Mucosa of rectum (tissue), 2 donors: ENCODE data around the gene SWAP70.

ENCODE experiments used
- H3K27ac ChIP-seq, 2 donors: one replicate each; pipeline ENCODE4 v1.7.0; 2013; ENCODE audit warnings: inconsistent platforms in 2 of 2, low read depth in 2 of 2, low read length in 2 of 2
- H3K27me3 ChIP-seq, 2 donors: one replicate each; pipeline ENCODE4 v1.7.0; 2013; ENCODE audit warnings: low read length in 2 of 2; ENCODE audit not compliant: control insufficient read depth in 2 of 2, insufficient read depth in 2 of 2
- H3K36me3 ChIP-seq, 2 donors: one replicate each; pipeline ENCODE4 v1.7.0; 2013; ENCODE audit warnings: low read length in 2 of 2; ENCODE audit not compliant: control insufficient read depth in 2 of 2, insufficient read depth in 2 of 2
- H3K4me1 ChIP-seq, 2 donors: one replicate each; pipeline ENCODE4 v1.7.0; 2013; ENCODE audit warnings: low read length in 2 of 2, mild to moderate bottlenecking in 1 of 2; ENCODE audit not compliant: control insufficient read depth in 2 of 2, insufficient read depth in 2 of 2
- H3K4me3 ChIP-seq, 2 donors: one replicate each; pipeline ENCODE4 v1.7.0; 2013; ENCODE audit warnings: low read length in 2 of 2
- H3K9ac ChIP-seq, 2 donors: one replicate each; pipeline ENCODE4 v1.7.0; 2013; ENCODE audit warnings: low read length in 2 of 2, low read depth in 1 of 2, mild to moderate bottlenecking in 1 of 2
- H3K9me3 ChIP-seq, 2 donors: one replicate each; pipeline ENCODE4 v1.7.0; 2013; ENCODE audit warnings: low read length in 2 of 2; ENCODE audit not compliant: control insufficient read depth in 2 of 2
- donor health status: healthy.
- donor health status: Normal muscosa, but diverticular disease.

SWAP70 gene

GRCh38 chr11:9645881-9646280, 18.0 kb upstream of the SWAP70 start:
- Histone ChIP-seq H3K27ac (no peak overlapping the region), H3K36me3 (no peaks in the 10 kb centered on the region), H3K9me3 (no peaks in the 10 kb centered on the region), H3K4me1 (no peaks in the 10 kb centered on the region), H3K4me3 (no peak overlapping the region), H3K9ac (no peak overlapping the region), H3K27me3 (no peaks in the 10 kb centered on the region)

DNA sequence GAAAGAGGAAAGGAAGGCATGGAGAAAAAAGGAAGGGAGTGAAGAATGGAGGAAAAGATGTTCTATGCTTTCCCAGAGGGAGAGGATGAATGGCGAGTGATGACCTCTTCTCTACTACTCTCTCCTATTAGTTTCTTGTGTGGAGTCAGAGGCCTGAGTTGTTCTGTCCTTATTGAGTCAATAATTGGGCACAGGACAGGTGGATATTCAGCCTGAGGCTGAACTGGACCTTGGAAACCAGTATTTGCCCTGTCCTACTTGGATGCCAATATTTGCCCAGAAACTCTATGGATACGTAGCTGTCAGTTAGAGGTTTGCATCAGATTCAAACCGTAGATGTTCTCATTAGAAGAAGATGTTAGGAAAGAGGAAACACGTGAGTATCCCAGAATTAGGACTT, 17.6 kb upstream of the SWAP70 start:
- H3K36me3 ChIP-seq: no peaks in the 10 kb centered on the region

DNA sequence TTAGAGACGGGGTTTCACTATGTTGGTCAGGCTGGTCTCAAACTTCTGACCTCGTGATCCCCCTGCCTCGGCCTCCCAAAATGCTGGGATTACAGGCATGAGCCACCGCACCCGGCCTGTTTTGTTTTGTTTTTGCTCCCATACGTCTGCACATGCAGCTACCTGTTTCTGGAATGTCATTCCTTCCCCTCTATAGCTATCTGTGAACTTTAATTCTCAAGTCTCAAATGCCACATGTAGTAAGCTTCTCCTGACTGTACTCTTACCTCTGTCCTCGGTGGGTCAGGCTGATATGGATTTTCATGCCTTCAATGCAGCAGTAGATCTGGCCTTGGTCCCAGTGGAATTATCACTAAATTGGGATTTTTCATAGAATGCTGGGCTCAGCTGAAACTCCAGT, 12.4 kb upstream of the SWAP70 start:
- Histone ChIP-seq H3K4me3 (no peak overlapping the region), H3K27ac (no peak overlapping the region), H3K36me3 (no peaks in the 10 kb centered on the region), H3K4me1 (no peaks in the 10 kb centered on the region), H3K9me3 (no peaks in the 10 kb centered on the region), H3K9ac (no peak overlapping the region), H3K27me3 (no peaks in the 10 kb centered on the region)

More for the DNA sequence above, 17.6 kb upstream of the SWAP70 start:
- H3K4me3 ChIP-seq: no peak overlapping the region
- H3K4me1 ChIP-seq: no peaks in the 10 kb centered on the region
- H3K27ac ChIP-seq: no peak overlapping the region
- H3K27me3 ChIP-seq: no peaks in the 10 kb centered on the region
- no peak overlapping the region for H3K9ac ChIP-seq
- H3K9me3 ChIP-seq: no peaks in the 10 kb centered on the region

DNA sequence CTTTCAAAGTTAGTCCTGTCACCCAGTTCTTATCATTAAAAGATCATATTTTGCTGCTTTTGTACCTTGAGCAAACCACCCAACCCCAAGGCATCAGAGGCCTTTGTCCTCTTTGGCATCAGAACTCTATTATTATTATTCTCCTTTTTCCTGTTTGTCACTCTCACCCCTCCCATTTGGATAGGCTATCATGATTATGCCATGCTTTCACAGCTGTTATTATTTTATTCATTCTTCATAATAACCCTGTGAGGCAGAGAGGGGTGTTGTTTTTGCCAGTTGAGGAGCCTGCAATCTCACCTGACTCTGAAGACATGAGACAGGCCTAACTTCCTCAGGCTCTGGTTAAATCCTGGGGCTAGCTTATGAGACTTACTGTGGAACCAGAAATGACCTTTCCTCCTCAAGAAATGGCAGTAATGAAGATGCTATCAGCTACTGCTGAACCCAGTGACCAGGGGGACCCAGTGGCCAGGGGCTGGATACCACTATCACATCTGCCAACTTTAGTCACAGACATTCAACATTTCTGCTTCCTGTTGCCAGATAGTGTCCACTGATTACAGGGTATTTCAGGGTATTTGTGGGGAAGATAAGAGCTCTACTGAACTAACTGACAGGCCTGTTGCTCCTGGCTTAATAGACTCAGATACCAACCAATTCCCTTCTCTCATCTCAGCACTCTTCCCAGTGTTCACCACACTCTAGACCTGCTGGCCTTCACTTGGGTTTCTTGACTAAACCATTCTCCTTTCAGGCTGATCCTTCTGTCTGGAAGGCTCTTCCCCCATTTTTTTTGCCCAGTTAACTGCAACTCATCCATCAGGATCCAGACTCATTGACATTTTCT, 11.8 kb upstream of the SWAP70 start:
- no peak overlapping the region for H3K4me3 ChIP-seq
- H3K9me3 ChIP-seq: no peaks in the 10 kb centered on the region
- no peak overlapping the region for H3K27ac ChIP-seq
- H3K27me3 ChIP-seq: no peaks in the 10 kb centered on the region
- H3K9ac ChIP-seq: no peak overlapping the region
- no peaks in the 10 kb centered on the region for H3K4me1 ChIP-seq
- no peaks in the 10 kb centered on the region for H3K36me3 ChIP-seq

GRCh38 chr11:9653871-9654270, 10.0 kb upstream of the SWAP70 start:
- Histone ChIP-seq H3K9ac (no peak overlapping the region), H3K36me3 (no peaks in the 10 kb centered on the region), H3K4me3 (no peak overlapping the region), H3K9me3 (no peaks in the 10 kb centered on the region), H3K27me3 (no peaks in the 10 kb centered on the region), H3K27ac (no peak overlapping the region), H3K4me1 (no peaks in the 10 kb centered on the region)

- Histone ChIP-seq H3K4me1 (no peaks in the 10 kb centered on the region), H3K27ac (no peak overlapping the region), H3K9ac (no peak overlapping the region), H3K9me3 (no peaks in the 10 kb centered on the region), H3K4me3 (no peak overlapping the region), H3K27me3 (no peaks in the 10 kb centered on the region), H3K36me3 (no peaks in the 10 kb centered on the region)
Observed at GRCh38 chr11:9656864-9657263, 7.0 kb upstream of the SWAP70 start.

DNA sequence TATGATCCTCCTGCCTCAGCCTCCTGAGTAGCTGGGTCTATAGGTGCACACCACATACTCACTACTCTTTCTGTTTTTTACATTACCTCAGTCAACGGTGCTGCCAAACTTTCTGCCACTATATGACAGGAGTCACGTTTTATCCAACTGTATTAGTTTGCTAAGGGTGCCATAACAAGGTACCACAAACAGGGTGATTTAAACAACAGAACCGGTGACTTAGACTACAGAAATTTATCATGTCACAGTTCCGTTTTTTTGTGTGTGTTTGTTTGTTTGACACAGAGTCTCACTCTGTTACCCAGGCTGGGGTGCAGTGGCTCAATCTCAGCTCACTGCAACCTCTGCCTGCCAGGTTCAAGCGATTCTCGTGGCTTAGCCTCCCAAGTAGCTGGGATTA, 6.3 kb upstream of the SWAP70 start:
- Histone ChIP-seq H3K27me3 (peaks cover 0 to 3% of the 10 kb centered on the region in 2 donors), H3K9me3 (no peaks in the 10 kb centered on the region), H3K4me3 (no peak overlapping the region), H3K27ac (no peak overlapping the region), H3K4me1 (no peaks in the 10 kb centered on the region), H3K9ac (no peak overlapping the region), H3K36me3 (no peaks in the 10 kb centered on the region)

GRCh38 chr11:9660886-9661285, 3.0 kb upstream of the SWAP70 start:
- peaks cover 3 to 11% of the 10 kb centered on the region in 2 donors for H3K4me1 ChIP-seq

DNA sequence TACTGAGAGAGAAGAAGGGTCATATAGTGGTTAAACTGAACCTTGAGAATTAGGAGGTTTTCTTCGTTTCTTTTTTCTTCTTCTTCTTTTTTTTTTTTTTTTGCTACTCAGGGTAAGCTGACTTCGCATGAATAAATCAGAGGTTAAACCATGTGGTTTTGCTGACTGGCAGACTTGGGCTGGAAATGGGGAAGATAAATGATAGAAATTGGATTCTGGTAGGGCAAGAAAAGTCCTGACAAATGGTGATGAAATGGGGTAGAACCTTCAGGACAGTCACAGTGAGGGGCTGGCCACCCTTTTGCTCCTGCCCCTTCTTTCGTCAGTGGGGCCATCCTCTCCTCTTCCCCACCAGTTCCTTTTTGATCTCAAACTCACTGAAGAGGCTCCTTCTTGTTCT, 1.6 kb upstream of the SWAP70 start:
- H3K27me3 ChIP-seq: peaks cover 0 to 4% of the 10 kb centered on the region in 2 donors
- H3K4me1 ChIP-seq: peaks cover 3 to 11% of the 10 kb centered on the region in 2 donors
- no peaks in the 10 kb centered on the region for H3K9me3 ChIP-seq
- H3K4me3 ChIP-seq: peak overlapping the region in 1 of 2 donors; percentile 22
- peak overlapping the region in 1 of 2 donors; percentile 29 for H3K27ac ChIP-seq
- H3K9ac ChIP-seq: no peak overlapping the region
- no peaks in the 10 kb centered on the region for H3K36me3 ChIP-seq

More at GRCh38 chr11:9660886-9661285, 3.0 kb upstream of the SWAP70 start:
- H3K27me3 ChIP-seq: peaks cover 0 to 4% of the 10 kb centered on the region in 2 donors
- H3K9ac ChIP-seq: no peak overlapping the region
- no peaks in the 10 kb centered on the region for H3K36me3 ChIP-seq
- no peak overlapping the region for H3K4me3 ChIP-seq
- no peaks in the 10 kb centered on the region for H3K9me3 ChIP-seq
- H3K27ac ChIP-seq: no peak overlapping the region

GRCh38 chr11:9664276-9665171, 647 bp downstream of the SWAP70 start:
- Histone ChIP-seq H3K27ac (peak overlapping the region; percentile 79 to 86), H3K36me3 (no peaks in the 10 kb centered on the region), H3K4me1 (peaks cover 3 to 11% of the 10 kb centered on the region in 2 donors), H3K27me3 (peaks cover 0 to 4% of the 10 kb centered on the region in 2 donors), H3K4me3 (peak overlapping the region; percentile 90 to 93), H3K9ac (peak overlapping the region; percentile 77 to 83), H3K9me3 (no peaks in the 10 kb centered on the region)
